Measurements from ENCODE around the gene CCDC197. TPM values are rescaled to one million over a fixed set of nuclear protein-coding genes. Genes with fewer than 3 reads are reported as not detected.

Gene CCDC197
- total and polyA plus RNA-seq, 9 donors: not detected

DNA sequence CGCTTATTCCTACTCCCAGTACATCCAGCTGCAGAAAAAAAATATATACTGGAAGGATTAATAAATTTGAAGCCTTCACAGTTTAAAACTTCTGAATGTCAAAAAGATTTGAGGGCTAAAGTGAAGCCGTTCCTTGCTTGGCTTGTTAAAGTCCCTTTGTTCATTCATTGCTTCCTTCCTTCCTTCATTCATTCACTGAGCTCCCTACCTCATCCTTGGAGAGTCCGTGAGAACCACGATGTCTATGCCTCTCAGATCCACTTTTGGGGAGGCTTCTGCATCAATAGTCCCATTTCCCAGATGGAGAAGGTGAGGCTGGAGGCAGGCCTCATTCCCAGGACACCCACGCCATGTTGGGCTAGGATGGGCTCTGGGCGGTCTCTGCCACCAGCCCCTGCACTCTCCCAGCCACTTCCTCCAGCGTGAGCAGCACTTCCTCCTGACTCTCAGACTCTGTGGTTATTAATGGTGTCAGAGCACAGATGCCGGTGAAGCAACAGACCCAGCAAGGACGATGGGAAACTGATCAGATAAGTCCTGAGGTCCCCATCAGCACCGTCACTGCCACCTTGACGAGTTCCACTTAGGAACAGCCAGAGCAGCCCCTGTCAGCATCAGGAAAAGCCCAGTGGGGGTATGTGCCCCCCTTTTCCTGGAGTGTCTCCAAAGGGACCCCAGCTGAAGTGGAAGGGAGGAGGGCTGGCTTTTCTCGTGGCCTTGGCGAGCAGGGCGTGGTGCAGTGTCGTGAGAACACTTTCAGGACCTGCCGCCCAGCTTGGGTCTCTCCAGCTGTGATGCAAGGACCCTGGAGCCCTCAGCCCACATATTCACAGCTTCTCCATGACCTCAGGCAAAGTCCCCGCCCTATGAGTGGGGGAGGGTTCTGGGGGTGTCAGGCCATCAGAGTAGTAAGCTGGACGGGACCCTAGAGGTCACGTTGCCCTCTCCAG lies 41.9 kb upstream of the CCDC197 start:
- TF ChIP-seq, protein P1, sequence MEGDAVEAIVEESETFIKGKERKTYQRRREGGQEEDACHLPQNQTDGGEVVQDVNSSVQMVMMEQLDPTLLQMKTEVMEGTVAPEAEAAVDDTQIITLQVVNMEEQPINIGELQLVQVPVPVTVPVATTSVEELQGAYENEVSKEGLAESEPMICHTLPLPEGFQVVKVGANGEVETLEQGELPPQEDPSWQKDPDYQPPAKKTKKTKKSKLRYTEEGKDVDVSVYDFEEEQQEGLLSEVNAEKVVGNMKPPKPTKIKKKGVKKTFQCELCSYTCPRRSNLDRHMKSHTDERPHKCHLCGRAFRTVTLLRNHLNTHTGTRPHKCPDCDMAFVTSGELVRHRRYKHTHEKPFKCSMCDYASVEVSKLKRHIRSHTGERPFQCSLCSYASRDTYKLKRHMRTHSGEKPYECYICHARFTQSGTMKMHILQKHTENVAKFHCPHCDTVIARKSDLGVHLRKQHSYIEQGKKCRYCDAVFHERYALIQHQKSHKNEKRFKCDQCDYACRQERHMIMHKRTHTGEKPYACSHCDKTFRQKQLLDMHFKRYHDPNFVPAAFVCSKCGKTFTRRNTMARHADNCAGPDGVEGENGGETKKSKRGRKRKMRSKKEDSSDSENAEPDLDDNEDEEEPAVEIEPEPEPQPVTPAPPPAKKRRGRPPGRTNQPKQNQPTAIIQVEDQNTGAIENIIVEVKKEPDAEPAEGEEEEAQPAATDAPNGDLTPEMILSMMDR (IDR thresholded peaks at IDR 0.05): no peak
- TF ChIP-seq POLR2A (IDR thresholded peaks at IDR 0.05) (no peak), EP300 (IDR thresholded peaks at IDR 0.05) (no peak)
- 54 to 61% (median 57%) methylated on average over 18 to 19 of the region's 19 CpGs for WGBS, 3 donors
- Histone ChIP-seq H3K9me3 (no peaks in the 10 kb centered on the region), H3K4me1 (ENCODE audit: insufficient read depth) (no peaks in the 10 kb centered on the region), H3K27me3 (no peaks in the 10 kb centered on the region), H3K36me3 (no peaks in the 10 kb centered on the region), H3K27ac (no peak overlapping the region), H3K4me3 (no peak overlapping the region)
- intact Hi-C loops (cut with DNase I): no loop called here
- no peak for DNase-seq

DNA sequence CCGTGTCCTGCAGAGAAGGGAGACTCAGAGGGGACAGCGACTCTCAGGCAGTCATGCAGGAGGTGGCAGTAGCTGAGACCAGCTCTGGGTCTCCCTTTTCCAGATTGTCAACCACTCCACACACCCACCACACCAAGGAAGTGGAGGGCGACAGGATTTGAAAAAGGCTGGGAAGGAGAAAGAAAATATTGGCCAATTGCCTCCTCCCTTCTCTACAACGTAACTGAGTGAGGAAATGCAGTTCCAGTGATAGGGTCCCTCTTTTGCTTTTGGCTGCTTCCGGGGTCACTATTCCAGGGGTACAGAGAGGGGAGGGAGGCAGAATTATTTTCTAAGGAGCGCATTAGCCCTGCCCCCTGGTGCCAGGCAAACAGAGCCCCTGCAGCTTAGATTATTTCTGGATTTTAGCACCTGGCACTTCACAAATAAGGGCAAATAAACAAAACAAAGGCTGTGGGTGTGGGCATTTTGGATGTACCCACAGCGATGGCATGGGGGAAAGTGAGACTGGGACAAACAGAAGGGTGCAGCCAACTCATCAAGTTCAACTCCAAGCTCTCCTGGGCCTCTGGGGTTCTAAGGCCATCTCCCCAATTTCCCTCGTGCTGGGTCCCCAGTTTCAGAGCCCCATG lies 41.1 kb upstream of the CCDC197 start:
- Histone ChIP-seq H3K9me3 (no peaks in the 10 kb centered on the region), H3K36me3 (no peaks in the 10 kb centered on the region), H3K27ac (no peak overlapping the region), H3K4me3 (no peak overlapping the region), H3K27me3 (no peaks in the 10 kb centered on the region), H3K4me1 (ENCODE audit: insufficient read depth) (no peaks in the 10 kb centered on the region)
- TF ChIP-seq POLR2A (IDR thresholded peaks at IDR 0.05) (no peak), EP300 (IDR thresholded peaks at IDR 0.05) (no peak)
- TF ChIP-seq, protein P1 (IDR thresholded peaks at IDR 0.05): no peak
- WGBS, 3 donors: 55 to 58% (median 57%) methylated on average over 8 of the region's 8 CpGs
- intact Hi-C loops (cut with DNase I): no loop called here
- no peak for DNase-seq

DNA sequence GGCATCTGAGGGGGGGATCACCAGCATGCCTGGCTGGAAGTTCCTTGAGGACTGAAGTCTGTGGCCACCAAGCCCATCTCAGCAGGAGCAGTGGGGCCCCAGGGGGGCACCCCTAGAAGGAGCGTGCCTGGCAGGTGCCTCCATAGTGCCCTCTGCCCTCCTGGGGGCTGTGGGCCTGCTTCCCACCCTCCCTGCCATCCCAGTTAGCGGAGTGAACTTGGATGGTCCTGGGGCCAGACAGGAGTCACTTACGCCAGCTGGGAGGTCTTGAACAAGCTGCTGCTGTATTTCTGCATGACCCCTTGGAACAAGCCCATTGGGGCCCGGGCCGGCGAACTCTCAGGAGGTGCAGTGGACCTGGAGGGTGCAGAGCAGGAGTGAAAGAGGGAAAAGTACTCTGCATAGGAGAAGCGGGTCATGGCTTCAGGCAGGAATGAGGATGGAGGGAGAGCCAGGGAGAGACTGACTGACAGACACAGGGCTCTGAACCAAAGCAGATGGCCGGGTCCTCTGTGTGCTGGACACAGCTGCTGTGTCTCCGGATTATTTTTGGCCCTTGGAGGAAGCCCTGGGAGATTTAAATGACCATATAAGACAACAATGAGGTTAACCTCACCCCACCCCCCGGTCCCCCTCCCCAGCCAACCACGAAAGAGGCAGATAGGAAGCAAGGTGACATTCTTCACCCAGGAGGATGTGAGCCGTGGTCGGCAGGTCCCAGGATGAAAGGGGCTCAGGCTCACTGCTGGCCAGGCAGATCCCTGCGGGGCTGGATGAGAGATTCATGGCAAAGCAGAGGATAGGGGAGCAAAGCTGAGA lies 40.4 kb upstream of the CCDC197 start:
- 47 to 61% (median 47%) methylated on average over 14 of the region's 14 CpGs for WGBS, 3 donors
- TF ChIP-seq POLR2A (IDR thresholded peaks at IDR 0.05) (no peak), EP300 (IDR thresholded peaks at IDR 0.05) (no peak)
- TF ChIP-seq, protein P1 (IDR thresholded peaks at IDR 0.05): no peak

DNA sequence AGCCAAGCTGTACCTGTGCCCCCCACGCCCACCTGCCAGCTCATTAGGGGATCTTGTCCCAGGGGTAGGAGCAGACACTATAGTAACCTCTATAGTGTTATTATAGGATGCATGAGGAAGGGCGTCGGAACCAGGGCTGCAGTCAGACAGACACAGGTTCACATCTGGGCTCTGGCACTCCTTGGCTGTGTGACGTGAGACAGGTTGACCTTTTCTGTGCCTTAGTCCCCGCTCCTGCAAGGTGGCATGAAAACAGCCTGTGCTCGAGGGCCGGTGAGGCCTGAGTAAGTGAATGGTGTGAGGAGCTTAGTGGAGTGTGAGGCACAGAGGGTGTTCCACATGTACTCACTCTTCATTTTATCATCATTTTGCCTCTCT lies 39.8 kb upstream of the CCDC197 start:
- intact Hi-C loops (cut with DNase I): no loop called here
- WGBS, 3 donors: 84 to 90% (median 89%) methylated on average over 7 of the region's 7 CpGs
- Histone ChIP-seq H3K27ac (no peak overlapping the region), H3K36me3 (no peaks in the 10 kb centered on the region), H3K9me3 (no peaks in the 10 kb centered on the region), H3K4me3 (no peak overlapping the region), H3K4me1 (ENCODE audit: insufficient read depth) (no peaks in the 10 kb centered on the region), H3K27me3 (no peaks in the 10 kb centered on the region)
- no peak for TF ChIP-seq EP300 (IDR thresholded peaks at IDR 0.05)
- no peak for TF ChIP-seq POLR2A (IDR thresholded peaks at IDR 0.05)
- no peak for DNase-seq

More for the DNA sequence above, 40.4 kb upstream of the CCDC197 start:
- DNase-seq: no peak
- Histone ChIP-seq H3K4me1 (ENCODE audit: insufficient read depth) (no peaks in the 10 kb centered on the region), H3K36me3 (no peaks in the 10 kb centered on the region), H3K9me3 (no peaks in the 10 kb centered on the region), H3K4me3 (no peak overlapping the region), H3K27me3 (no peaks in the 10 kb centered on the region), H3K27ac (no peak overlapping the region)
- intact Hi-C loops (cut with DNase I): no loop called here

Measured in ovary (tissue), 9 donors.